GM12891 (cell line): Measurements from ENCODE around the gene KLHL18.

ENCODE experiments used
- POLR2A ChIP-seq: IDR thresholded peaks from 2 replicates; pipeline ENCODE4 v1.6.1; 2011; ENCODE audit warnings: low read depth, low read length, control low read depth
- POLR2AphosphoS5 ChIP-seq: IDR thresholded peaks from 2 replicates; pipeline ENCODE4 v1.6.1; 2011; ENCODE audit warnings: low read depth, low read length, control low read depth
- POU2F2 ChIP-seq: IDR thresholded peaks from 2 replicates; pipeline ENCODE4 v1.6.1; 2011; ENCODE audit warnings: low read depth, mild to moderate bottlenecking, control low read depth, low read length, moderate library complexity
- TAF1 ChIP-seq: IDR thresholded peaks from 2 replicates; pipeline ENCODE4 v1.6.1; 2011; ENCODE audit warnings: low read depth, low read length, control low read depth

DNA sequence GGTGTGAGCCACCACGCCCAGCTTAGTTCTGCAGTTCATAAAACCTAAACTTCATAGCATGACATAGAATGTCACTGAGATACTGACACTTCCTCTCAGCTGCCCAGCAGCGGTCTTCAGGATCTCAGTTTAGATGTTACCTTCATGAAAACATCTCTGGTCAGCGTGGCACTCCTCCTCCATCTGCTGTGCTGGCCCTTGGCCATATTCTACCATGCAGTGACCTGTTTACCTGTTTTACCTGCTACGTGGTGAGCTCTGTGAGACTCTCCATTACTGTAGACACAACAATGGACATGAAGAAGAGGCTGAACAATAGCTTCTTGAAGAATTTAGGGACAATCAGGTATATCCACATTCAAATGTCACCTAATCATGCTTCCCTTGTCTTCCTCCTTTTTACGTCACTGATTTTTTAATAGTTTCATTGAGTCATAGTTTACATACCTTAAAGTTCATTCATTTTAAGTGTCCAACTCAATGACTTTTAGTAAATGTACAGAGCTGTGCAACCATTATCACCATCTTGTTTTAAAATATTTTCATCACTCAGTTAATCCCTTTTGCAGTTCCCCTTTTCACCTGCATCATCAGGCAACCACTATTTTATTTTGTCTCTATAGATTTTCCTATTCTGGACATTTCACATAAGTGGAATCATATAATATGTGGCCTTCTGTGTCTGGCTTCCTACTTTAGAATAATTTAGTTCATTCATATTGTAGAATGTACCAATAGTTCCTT, 65.8 kb downstream of the KLHL18 start:
- TF ChIP-seq TAF1: no peak
- no peak for TF ChIP-seq POLR2AphosphoS5
- TF ChIP-seq POLR2A: no peak
- TF ChIP-seq POU2F2: no peak
